ENCODE data around the gene EPHA4.

The EPHA4 gene

GRCh38 chr2:221448844-221449390 is 123.2 kb downstream of the EPHA4 start:
- no peak overlapping the region for H3K56ac ChIP-seq (ENCODE audit: low read length)
- H3K79me2 ChIP-seq (ENCODE audit: control insufficient read depth, insufficient read depth, low read length): no peaks in the 10 kb centered on the region
- DNase-seq: no peak
- H2BK15ac ChIP-seq (replicated peaks; ENCODE audit: low read depth): no peak overlapping the region
- no peaks in the 10 kb centered on the region for H3K36me3 ChIP-seq (ENCODE audit: control insufficient read depth, insufficient read depth, low read length)
- H3K18ac ChIP-seq (ENCODE audit: low read length): no peak overlapping the region
- no peak overlapping the region for H3K4ac ChIP-seq (ENCODE audit: low read depth, low read length)
- H3K79me1 ChIP-seq (ENCODE audit: low read length): no peaks in the 10 kb centered on the region
- H3K4me2 ChIP-seq (ENCODE audit: low read length): no peak overlapping the region
- no peak overlapping the region for H3K9ac ChIP-seq (ENCODE audit: low read length)
- H3K27ac ChIP-seq (ENCODE audit: low read depth, low read length): peak overlapping the region; percentile 16
- H2BK5ac ChIP-seq (ENCODE audit: low read length): no peak overlapping the region
- H4K8ac ChIP-seq (ENCODE audit: low read depth, low read length): no peak overlapping the region
- 100% methylated on average over 1 of the region's 4 CpGs for WGBS (ENCODE audit: extremely low coverage, insufficient coverage, low lambda C conversion rate)
- H2BK120ac ChIP-seq (ENCODE audit: low read depth, low read length): no peak overlapping the region
- H3K27me3 ChIP-seq (ENCODE audit: insufficient read depth, low read length, poor library complexity): no peaks in the 10 kb centered on the region
- no peak overlapping the region for H3K23ac ChIP-seq (ENCODE audit: low read length)
- H2AK5ac ChIP-seq (ENCODE audit: low read length): no peak overlapping the region
- no peak overlapping the region for H4K5ac ChIP-seq (ENCODE audit: low read length)
- H3K4me1 ChIP-seq (ENCODE audit: control insufficient read depth, low read depth, low read length): no peaks in the 10 kb centered on the region
- H3K4me3 ChIP-seq (ENCODE audit: low read length): no peak overlapping the region

- Histone ChIP-seq H4K5ac (ENCODE audit: low read length) (no peak overlapping the region), H3K23ac (ENCODE audit: low read length) (no peak overlapping the region), H4K8ac (ENCODE audit: low read depth, low read length) (no peak overlapping the region), H3K4me3 (ENCODE audit: low read length) (no peak overlapping the region), H3K4me1 (ENCODE audit: control insufficient read depth, low read depth, low read length) (no peaks in the 10 kb centered on the region), H3K56ac (ENCODE audit: low read length) (no peak overlapping the region), H3K79me1 (ENCODE audit: low read length) (no peaks in the 10 kb centered on the region), H2BK120ac (ENCODE audit: low read depth, low read length) (peak overlapping the region; percentile 61), H3K9ac (ENCODE audit: low read length) (no peak overlapping the region), H3K27me3 (ENCODE audit: insufficient read depth, low read length, poor library complexity) (no peaks in the 10 kb centered on the region), H3K79me2 (ENCODE audit: control insufficient read depth, insufficient read depth, low read length) (no peaks in the 10 kb centered on the region), H3K4me2 (ENCODE audit: low read length) (no peak overlapping the region), H3K18ac (ENCODE audit: low read length) (no peak overlapping the region), H2AK5ac (ENCODE audit: low read length) (no peak overlapping the region), H2BK5ac (ENCODE audit: low read length) (no peak overlapping the region), H3K27ac (ENCODE audit: low read depth, low read length) (no peak overlapping the region), H3K36me3 (ENCODE audit: control insufficient read depth, insufficient read depth, low read length) (no peaks in the 10 kb centered on the region), H3K4ac (ENCODE audit: low read depth, low read length) (no peak overlapping the region), H2BK15ac (replicated peaks; ENCODE audit: low read depth) (peak overlapping the region; percentile 36)
- DNase-seq: peak; percentile 52
- no CpG with 5 or more reads among the region's 8 CpGs for WGBS (ENCODE audit: extremely low coverage, insufficient coverage, low lambda C conversion rate)
These were observed 123.9 kb downstream of the EPHA4 start for GRCh38 chr2:221448057-221448843.

- no peaks in the 10 kb centered on the region for H3K79me2 ChIP-seq (ENCODE audit: control insufficient read depth, insufficient read depth, low read length)
- H3K79me1 ChIP-seq (ENCODE audit: low read length): no peaks in the 10 kb centered on the region
These were observed 124.8 kb downstream of the EPHA4 start for GRCh38 chr2:221447310-221447709.

GRCh38 chr2:221446140-221446539 is 126.0 kb downstream of the EPHA4 start:
- H2AK5ac ChIP-seq (ENCODE audit: low read length): no peak overlapping the region
- no peak overlapping the region for H3K23ac ChIP-seq (ENCODE audit: low read length)
- DNase-seq: no peak
- H3K9ac ChIP-seq (ENCODE audit: low read length): no peak overlapping the region
- H3K18ac ChIP-seq (ENCODE audit: low read length): no peak overlapping the region
- no peak overlapping the region for H3K4me3 ChIP-seq (ENCODE audit: low read length)
- peaks cover 4% of the 10 kb centered on the region for H3K36me3 ChIP-seq (ENCODE audit: control insufficient read depth, insufficient read depth, low read length)
- H4K8ac ChIP-seq (ENCODE audit: low read depth, low read length): no peak overlapping the region
- no peaks in the 10 kb centered on the region for H3K79me1 ChIP-seq (ENCODE audit: low read length)
- 100% methylated on average over 1 of the region's 2 CpGs for WGBS (ENCODE audit: extremely low coverage, insufficient coverage, low lambda C conversion rate)
- H3K4ac ChIP-seq (ENCODE audit: low read depth, low read length): no peak overlapping the region
- no peak overlapping the region for H2BK120ac ChIP-seq (ENCODE audit: low read depth, low read length)
- H2BK15ac ChIP-seq (replicated peaks; ENCODE audit: low read depth): no peak overlapping the region
- H2BK5ac ChIP-seq (ENCODE audit: low read length): no peak overlapping the region
- no peaks in the 10 kb centered on the region for H3K27me3 ChIP-seq (ENCODE audit: insufficient read depth, low read length, poor library complexity)
- no peak overlapping the region for H3K27ac ChIP-seq (ENCODE audit: low read depth, low read length)
- no peak overlapping the region for H3K56ac ChIP-seq (ENCODE audit: low read length)
- H4K5ac ChIP-seq (ENCODE audit: low read length): no peak overlapping the region
- H3K4me1 ChIP-seq (ENCODE audit: control insufficient read depth, low read depth, low read length): no peaks in the 10 kb centered on the region
- H3K79me2 ChIP-seq (ENCODE audit: control insufficient read depth, insufficient read depth, low read length): no peaks in the 10 kb centered on the region
- no peak overlapping the region for H3K4me2 ChIP-seq (ENCODE audit: low read length)

More at GRCh38 chr2:221447310-221447709, 124.8 kb downstream of the EPHA4 start:
- no peak overlapping the region for H3K4ac ChIP-seq (ENCODE audit: low read depth, low read length)
- H2BK5ac ChIP-seq (ENCODE audit: low read length): no peak overlapping the region
- H3K18ac ChIP-seq (ENCODE audit: low read length): no peak overlapping the region
- no peak overlapping the region for H4K5ac ChIP-seq (ENCODE audit: low read length)
- no peak overlapping the region for H3K4me3 ChIP-seq (ENCODE audit: low read length)
- H3K4me1 ChIP-seq (ENCODE audit: control insufficient read depth, low read depth, low read length): no peaks in the 10 kb centered on the region
- no peak overlapping the region for H2BK15ac ChIP-seq (replicated peaks; ENCODE audit: low read depth)
- peak; percentile 69 for DNase-seq
- no peak overlapping the region for H2AK5ac ChIP-seq (ENCODE audit: low read length)
- H3K4me2 ChIP-seq (ENCODE audit: low read length): no peak overlapping the region
- no peak overlapping the region for H3K27ac ChIP-seq (ENCODE audit: low read depth, low read length)
- H3K36me3 ChIP-seq (ENCODE audit: control insufficient read depth, insufficient read depth, low read length): peaks cover 2% of the 10 kb centered on the region
- no peaks in the 10 kb centered on the region for H3K27me3 ChIP-seq (ENCODE audit: insufficient read depth, low read length, poor library complexity)
- H2BK120ac ChIP-seq (ENCODE audit: low read depth, low read length): no peak overlapping the region
- H3K56ac ChIP-seq (ENCODE audit: low read length): no peak overlapping the region
- no peak overlapping the region for H3K9ac ChIP-seq (ENCODE audit: low read length)
- WGBS (ENCODE audit: extremely low coverage, insufficient coverage, low lambda C conversion rate): no CpG with 5 or more reads among the region's 6 CpGs
- H3K23ac ChIP-seq (ENCODE audit: low read length): no peak overlapping the region
- H4K8ac ChIP-seq (ENCODE audit: low read depth, low read length): no peak overlapping the region

GRCh38 chr2:221444106-221444505 is 128.0 kb downstream of the EPHA4 start:
- Histone ChIP-seq H2BK120ac (ENCODE audit: low read depth, low read length) (no peak overlapping the region), H3K4me2 (ENCODE audit: low read length) (no peak overlapping the region), H3K23ac (ENCODE audit: low read length) (no peak overlapping the region), H3K79me1 (ENCODE audit: low read length) (no peaks in the 10 kb centered on the region), H3K9ac (ENCODE audit: low read length) (no peak overlapping the region), H3K4me3 (ENCODE audit: low read length) (no peak overlapping the region), H4K8ac (ENCODE audit: low read depth, low read length) (no peak overlapping the region), H4K5ac (ENCODE audit: low read length) (no peak overlapping the region), H3K27me3 (ENCODE audit: insufficient read depth, low read length, poor library complexity) (no peaks in the 10 kb centered on the region), H3K79me2 (ENCODE audit: control insufficient read depth, insufficient read depth, low read length) (no peaks in the 10 kb centered on the region), H3K4ac (ENCODE audit: low read depth, low read length) (no peak overlapping the region), H3K36me3 (ENCODE audit: control insufficient read depth, insufficient read depth, low read length) (peaks cover 4% of the 10 kb centered on the region), H2BK15ac (replicated peaks; ENCODE audit: low read depth) (no peak overlapping the region), H2BK5ac (ENCODE audit: low read length) (no peak overlapping the region), H2AK5ac (ENCODE audit: low read length) (no peak overlapping the region), H3K4me1 (ENCODE audit: control insufficient read depth, low read depth, low read length) (no peaks in the 10 kb centered on the region), H3K18ac (ENCODE audit: low read length) (no peak overlapping the region), H3K56ac (ENCODE audit: low read length) (no peak overlapping the region), H3K27ac (ENCODE audit: low read depth, low read length) (no peak overlapping the region)
- no CpG with 5 or more reads among the region's 2 CpGs for WGBS (ENCODE audit: extremely low coverage, insufficient coverage, low lambda C conversion rate)
- DNase-seq: no peak
